ENCODE measurements around the gene AGFG1.

The AGFG1 gene

DNA sequence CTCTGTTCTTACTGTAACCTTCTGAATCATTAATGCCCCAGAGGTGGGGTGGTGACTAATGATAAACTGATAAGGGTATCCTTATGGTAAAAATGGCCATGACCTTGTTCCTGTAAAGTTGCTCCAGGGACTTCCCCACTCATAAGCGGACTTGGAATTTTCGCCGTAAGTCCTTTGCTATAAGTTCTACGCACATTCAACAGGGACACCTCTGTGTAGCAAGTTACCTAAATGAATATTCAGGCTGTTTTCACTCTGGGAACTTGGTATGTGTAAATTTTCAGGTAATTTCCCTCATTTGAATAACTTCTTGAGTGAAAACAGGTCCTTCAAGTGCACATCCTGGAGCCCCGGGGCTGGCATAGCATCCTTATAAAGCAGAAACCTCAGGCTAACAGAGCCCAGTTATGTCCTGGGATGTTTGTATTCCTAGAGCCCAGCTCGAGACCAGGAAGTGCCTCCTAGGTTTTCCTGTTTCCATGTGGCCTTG lies 9.4 kb upstream of the AGFG1 start:
- no peak for DNase-seq (ENCODE audit: low spot score)

DNA sequence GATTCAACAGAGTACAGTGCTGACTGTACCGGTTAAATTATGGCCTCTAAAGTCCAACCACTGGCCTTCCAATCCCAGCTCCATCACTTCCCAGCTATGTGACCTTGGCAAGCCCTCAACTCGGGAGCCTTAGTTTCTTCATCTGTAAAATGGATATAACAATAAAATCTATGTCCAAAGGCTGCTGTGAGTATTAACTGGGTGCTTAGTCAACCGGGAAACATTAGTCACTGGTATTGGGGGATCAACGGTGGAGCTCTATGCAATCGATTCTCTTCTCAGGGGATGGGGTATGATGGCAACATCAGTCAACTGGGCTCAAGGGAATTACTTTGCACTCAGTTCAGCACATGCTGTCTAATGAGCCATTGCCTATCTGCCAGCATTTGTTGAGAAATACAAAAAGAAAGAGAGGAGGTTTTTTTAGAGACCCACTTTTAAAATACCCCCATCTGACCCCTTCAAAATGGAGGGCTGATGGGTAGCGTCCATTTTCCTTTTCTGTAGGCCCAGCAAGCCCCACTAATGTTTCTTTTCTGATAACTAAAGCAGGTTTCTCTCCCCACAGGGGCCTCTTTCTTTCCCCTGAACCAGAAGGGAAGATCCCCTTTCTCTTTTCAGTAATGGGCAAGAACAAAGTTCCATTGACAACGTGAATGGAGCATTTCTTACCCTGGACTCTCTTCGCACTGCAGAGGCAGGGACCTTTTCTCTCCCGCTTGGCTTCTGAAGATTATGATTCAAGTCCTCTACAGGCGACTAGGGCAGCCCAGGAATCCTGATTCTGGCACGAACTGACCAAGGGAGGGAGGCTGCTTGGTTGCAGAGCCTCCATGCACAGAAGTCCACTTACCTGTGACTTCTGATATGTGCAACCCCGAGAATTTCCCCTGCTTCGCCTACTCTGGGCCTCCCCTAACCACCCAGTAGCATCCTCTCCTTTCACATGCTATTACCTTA lies 8.7 kb upstream of the AGFG1 start:
- DNase-seq (ENCODE audit: low spot score), result peak; percentile 10

DNA sequence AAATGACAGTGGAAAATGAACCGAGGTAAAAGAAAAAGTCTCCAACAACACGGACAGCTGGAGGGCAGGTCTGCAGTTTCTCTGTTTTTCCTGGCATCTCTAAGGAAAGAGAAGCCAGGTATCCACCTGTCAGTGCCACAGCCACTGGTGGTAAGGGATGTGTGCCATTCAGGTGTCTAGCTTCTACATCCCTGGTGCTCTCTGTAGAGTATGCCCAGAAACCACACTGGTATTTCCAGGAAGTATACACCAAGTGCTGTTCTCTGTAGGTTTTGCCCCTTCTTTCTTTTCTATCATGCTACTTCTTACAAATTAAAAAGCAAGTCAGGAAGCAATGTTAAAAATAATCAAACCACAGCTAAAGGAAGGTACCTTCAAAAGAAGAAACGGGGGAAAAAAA lies 7.6 kb upstream of the AGFG1 start:
- DNase-seq (ENCODE audit: low spot score), result no peak

DNA sequence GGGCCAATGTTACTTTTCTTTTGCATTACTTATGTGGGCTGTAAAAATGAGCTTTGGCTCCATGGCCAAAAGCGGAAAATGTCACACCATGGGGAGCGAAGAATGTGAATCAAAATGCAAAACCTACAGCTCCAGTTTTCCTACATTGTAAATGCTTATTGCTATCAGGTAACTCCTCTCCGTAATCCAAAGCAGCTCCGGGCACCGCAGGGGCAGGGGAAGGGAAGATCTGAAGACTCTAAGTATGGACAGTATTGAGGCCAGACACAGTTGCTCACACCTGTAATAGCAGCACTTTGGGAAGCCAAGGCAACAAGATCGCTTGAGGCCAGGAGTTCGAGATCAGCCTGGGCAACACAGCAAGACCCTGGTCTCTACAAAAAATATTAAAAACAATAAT lies 7.1 kb upstream of the AGFG1 start:
- DNase-seq (ENCODE audit: low spot score), result no peak

DNA sequence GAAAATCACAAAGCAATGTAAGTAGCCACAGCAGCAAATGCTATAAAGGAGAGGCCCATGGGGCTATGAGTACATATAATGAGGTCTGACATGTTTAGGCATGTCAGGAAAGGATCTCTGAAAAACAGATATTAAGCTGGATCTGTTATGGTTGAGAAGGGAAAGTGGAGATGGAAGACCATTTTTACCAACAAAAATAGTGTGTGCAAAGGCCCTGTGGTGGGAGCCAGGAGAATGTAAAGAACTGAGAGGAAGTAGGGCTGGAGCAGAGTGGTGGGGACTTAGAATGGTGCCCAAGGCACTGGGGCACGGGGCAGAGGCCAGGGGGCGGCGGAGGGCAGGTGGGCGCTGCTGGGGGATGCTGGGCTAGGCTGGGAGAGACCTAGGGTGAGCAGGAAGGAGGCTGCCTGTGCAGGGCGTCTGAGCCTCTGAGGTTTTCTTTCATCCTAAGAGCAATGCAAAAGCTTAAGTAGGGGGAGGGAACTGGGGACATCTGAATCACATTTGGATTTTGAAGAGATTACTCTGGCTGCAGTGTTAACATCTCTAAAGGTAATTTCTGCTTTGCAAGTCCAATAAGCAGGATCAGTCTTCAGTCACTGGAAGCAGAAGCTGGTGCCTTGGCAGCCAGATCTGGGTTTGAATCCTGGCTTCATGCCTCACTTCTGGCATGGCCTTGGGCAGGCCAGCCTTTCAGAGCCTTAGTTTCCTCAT lies 4.9 kb upstream of the AGFG1 start:
- no peak for DNase-seq (ENCODE audit: low spot score)

DNA sequence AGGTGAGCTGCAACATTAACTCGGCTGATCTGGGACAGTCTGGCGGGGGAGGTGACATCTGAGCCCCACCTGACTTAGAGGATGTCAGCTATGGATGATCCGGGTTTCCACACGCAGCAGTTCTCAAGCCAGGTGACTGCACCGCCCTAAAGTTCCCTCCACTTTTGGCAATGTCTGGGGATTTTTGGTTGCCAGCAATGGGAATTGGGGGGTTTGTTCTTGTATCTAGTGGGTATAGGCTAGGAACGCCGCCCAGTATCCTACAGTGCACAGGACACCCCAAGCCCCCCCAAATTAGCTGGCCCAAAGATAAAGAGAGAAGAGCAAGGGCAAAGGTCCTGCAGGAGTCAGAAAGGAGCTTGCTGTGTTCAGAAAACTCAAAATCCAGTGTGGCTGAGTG lies 544 bp upstream of the AGFG1 start:
- DNase-seq (ENCODE audit: low spot score), result no peak

DNA sequence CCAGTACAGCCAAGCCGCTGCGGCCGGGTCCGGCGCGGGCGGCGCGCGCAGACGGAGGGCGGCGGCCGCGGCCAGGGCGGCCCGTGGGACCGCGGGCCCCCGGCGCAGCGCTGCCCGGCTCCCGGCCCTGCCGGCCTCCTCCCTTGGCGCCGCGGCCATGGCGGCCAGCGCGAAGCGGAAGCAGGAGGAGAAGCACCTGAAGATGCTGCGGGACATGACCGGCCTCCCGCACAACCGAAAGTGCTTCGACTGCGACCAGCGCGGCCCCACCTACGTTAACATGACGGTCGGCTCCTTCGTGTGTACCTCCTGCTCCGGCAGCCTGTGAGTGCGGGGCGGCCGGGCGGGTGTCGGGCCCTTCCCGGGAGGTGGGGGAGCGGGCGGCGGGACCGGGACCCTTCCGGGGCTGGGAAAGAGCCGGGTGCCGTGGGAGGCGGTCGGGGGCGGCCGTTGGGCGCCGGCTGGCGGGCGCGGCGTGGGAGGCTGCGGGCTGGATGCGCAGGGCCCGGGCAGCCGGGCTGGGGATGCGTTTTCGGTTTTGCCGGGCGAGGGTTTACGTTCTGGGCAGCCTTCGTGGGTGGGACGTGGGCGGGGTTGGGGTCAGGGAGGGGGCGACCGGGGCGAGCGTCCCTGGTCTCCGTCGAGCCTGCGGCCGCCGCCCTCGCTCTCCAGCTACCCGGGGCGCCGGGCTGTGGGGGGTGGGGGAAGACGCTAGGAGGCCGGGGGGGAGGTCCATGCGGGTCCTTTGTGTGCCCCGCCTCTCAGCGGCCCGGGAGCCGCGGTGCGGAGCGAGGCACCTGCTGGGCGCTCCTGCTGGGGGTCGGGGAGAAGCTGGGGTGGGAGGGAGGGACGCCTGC lies 537 bp downstream of the AGFG1 start:
- DNase-seq (ENCODE audit: low spot score), result peak; percentile 9

DNA sequence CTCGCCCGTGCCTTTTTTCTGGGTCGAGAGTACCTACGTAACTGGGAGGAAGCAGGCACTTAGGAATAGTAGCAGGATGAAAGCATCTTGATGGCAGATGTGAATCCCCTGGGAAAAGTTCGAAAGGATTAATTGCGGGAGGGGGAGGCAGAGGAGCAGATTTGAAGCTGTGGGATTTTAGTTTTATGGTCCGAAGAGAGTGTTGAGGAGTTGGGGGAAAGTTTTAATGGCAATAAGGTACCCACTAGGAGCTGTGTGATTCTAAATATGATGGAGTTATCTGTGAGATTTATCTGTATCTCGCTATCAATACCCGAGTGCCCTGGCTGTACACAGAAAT lies 1.1 kb downstream of the AGFG1 start:
- no peak for DNase-seq (ENCODE audit: low spot score)

DNA sequence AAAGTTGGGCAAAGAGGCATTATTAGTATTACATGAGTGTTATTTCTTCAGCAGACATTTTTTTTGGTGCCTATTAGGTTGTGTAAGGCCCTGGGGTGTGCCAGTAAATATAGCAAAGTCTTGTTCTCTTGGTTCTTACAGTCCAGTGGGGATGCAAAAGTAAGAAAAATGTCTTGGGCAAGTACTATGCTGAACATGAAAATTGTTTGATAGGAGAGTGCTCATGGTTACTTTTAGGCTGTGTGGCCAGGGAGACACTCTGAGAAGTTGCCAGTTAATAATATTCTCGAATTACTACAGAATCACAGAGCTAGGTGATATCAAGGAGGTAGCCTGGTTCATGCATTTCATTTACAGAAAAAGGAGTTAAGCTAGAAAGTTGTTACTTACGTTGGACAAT lies 1.9 kb downstream of the AGFG1 start:
- no peak for DNase-seq (ENCODE audit: low spot score)

DNA sequence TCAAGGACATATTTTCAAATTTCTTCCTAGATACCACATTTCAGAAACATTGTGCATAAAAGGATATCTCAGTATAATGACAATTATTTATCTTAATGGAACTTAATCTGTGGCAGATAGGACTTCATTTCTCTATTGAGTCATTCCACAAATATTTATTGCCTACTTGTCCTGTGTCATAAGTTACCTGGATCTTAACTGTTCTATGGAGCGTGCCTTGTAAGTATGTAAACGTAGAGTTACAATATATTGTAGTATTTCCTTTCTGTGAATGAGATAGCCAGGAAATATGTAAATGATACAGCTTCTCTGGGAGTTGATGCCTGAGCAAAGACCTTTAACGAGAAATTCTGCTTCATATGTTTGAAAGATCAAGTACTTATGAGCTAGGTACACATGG lies 2.5 kb downstream of the AGFG1 start:
- DNase-seq (ENCODE audit: low spot score), result no peak

DNA sequence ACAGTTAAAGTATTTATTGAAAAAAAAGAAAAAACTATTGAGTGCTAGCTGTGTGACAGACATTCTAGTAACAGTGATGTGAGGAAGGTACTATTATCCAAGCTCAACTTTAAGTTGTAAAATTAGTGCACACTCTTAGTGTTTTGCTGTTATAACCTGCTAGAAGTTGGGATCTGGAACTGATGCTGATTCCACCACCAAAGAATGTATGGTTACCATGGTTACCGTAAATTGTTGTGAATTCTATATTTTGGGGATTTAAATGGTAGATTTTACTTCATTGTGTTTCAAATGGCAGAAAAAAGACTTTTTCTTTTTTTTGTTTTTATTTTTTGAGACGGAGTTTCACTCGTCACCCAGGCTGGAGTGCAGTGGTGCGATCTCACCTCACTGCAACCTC lies 5.3 kb downstream of the AGFG1 start:
- DNase-seq (ENCODE audit: low spot score), result no peak

DNA sequence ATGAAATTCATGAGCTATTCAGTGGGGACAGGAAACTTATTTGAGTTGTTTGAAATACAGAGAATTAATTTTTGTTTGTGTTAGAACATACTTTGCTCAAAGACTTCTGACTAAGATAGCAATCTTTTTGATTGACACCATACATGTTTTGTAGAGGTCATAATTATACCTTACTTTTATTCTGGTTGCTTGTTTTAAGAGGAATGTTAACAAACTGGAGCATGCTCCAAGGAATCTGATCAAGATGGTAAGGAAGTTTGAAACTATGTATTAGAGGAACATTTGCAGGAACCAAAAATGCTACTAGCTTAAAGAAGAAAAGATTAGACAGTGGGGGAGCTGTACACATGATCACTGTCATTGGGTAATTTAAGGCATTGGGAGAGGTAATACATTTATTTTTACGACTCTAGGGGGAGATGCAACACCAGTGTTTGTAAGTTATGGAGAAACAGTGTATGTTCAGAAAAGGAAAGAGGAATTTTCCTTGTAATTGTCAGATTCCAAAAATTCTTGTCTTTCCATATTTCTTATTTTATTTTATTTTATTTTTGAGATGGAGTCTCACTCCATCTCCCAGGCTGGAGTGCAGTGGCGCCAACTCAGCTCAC lies 8.0 kb downstream of the AGFG1 start:
- DNase-seq (ENCODE audit: low spot score), result no peak

DNA sequence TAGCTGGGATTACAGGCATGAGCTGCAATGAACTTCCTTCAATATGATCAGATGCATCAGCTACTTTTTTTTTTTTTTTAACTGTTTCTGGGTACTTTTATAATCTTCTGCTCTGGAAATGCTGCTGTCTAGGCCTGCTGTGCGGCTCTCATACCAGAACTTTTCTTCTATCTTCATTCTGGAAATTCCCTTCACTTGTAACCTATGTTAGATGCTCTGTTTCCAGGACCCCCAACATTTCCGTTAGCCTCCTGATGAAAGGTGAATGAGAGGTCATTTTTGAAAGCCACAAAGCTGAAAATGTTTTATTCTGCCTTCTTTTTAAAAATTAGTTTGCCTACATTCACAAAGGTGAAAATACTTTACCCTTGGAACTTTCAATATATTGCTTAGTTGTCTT lies 8.6 kb downstream of the AGFG1 start:
- DNase-seq (ENCODE audit: low spot score), result no peak

DNA sequence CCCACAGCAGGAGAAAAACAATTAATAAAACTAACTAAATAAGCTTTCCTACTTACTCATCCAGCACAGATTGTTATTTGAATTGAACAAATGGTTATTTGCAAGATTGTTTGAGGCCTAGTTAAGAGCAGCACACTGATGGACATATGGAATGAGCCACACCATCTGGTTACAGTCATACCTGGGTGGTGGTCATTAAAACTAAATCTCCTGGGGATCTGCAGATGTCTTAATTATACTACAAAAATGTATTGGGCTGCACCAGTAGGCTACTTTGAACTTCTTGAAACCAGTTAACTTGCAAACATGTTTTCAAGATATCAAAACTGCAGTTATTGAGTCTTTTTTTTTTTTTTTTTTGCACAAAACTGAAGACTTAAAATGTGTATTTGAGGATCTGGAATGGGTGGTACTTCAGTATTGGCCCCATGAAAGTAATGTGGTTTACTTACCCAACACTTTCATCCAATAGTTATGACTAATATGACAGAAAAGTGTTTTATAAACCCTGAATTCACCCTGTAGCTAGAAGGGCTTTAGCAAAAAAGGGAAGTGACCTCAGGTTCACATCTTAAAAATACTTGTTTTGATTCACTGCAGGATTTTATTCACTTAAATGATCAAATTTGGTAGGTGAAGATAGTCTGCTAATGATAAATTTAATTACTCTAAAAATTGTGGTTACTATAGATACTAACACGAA lies 10.8 kb downstream of the AGFG1 start:
- no peak for DNase-seq (ENCODE audit: low spot score)

DNA sequence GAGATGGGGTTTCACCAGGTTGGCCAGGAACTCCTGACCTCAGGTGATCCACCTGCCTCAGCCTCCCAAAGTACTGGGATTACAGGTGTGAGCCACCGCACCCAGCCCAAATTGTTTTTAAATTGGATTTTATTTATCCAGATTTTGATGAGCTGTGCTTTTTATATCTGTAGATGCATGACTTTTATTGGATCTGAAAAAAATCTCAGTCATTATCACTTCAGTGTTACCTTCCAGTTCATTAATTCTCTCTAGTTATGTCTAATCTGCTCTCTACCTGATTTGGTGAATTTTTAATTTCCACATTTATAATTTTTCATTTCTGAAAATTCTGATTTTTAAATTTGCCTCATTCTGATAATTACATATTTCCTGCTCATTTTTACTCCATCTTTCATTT lies 13.5 kb downstream of the AGFG1 start:
- no peak for DNase-seq (ENCODE audit: low spot score)

DNA sequence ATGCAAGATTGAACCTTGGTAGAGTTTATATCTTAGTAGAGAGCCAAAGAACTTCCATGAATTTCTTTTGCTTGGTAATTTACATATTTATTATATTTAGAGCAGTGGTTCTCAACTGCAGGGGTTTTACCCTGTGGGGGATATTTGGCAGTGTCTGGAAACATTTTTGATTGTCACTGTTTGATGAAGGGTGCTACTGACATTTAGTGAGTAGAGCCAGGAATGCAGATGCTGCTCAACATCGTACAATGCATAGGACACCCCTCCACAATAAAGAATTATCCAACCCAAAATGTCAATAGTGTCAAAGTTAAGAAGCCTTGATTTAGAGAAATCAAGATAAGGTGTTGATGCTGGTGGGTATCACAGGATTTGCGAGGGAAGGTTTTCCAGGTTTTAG lies 14.7 kb downstream of the AGFG1 start:
- no peak for DNase-seq (ENCODE audit: low spot score)

DNA sequence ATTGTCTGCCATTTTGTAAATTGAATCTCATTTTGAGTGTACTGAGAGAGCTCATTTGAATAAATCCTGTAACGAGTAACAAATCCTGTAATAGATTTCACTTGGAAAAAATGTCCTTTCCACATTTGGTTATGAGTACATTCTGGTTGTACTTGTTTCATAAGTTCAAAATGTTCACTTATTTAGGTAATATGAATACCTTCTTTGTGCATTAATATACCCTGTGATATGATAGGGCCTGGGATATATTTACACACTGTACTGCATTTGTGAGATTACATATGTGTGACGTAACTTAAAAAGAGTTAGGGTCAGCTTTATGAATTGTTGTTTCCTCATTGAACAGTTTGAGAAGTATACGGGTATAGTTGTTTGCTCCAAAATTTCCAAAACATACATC lies 16.1 kb downstream of the AGFG1 start:
- no peak for DNase-seq (ENCODE audit: low spot score)

DNA sequence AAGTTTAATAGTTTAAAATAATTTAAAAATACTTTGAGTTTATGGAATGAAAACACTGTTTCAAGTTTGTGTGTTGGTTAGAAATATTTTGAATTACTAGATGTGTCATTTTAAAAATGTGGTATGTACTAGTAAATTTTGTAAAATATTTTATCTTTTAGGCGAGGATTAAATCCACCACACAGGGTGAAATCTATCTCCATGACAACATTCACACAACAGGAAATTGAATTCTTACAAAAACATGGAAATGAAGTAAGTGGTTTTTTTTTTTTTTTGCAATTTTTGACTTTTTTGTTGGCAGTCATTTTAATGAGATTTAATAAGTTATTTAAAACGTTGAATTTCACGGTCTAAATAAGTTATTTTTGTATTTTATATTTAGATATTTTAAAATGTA lies 19.4 kb downstream of the AGFG1 start:
- no peak for DNase-seq (ENCODE audit: low spot score)

DNA sequence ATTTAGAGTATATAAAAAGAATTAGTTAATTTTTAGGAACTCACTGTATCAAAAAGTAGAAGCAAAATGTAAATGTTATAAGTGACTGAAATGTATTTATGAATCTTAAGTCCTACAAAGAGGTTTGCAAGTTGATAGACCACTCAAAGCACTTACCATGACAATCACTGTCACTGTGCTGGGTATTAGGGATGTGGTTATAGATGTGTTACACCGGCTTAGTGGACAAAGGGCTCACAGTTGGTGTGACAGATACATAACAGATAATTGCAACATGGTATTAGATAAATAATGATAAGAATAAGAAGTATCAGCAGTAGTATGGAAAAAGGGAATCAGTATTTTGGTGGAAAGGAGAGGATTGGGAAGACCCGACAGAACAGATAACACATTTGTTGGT lies 21.6 kb downstream of the AGFG1 start:
- DNase-seq (ENCODE audit: low spot score), result no peak

DNA sequence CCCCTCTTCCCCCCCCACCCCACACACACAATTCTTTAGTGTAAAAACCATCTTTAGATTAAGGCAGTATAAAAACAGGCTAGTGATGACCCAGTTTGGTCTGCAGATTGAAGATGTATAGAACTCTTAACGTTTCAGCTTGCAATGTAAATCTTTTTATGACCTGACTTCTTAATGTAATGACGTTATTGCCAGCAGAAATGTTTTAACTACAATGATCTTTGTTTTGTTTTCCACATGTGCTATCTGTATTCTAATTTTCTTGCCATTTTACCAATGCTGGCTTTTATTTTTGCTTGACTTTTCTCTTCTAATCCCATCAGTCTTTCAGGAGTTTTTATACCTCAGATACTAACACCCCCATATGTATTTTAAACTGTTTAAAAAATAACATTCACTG lies 25.2 kb downstream of the AGFG1 start:
- DNase-seq (ENCODE audit: low spot score), result no peak

DNA sequence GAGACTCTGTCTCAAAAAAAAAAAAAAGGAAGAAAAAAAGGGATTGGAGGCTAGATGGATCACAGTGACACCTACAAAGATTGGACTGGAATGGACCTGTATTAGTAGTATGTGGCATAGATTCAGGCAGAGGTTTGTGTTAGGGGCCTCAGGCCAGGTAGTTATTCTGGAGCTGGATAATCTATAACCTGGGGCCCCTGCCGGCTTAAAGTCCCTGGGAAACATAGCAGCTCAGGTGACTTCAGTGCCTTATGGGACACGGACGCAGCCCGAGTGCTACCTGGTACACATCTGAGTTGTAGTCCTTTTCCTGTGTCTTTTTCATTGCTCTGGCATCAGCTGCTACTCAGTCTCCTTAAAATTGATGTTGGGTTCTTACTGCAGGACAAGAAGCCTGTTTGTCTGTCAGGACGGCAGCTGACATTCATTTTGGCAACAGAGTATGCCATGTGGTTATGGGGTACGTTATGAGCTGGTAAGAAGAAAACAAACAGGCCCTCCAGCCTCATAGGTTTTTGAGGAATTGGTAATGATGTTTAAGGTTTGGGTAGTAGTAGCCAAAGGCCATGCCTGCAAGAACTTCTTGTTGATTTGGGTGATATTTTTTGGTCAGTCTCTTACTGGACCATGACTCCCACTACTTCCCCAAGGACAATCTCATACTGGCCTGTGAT lies 27.8 kb downstream of the AGFG1 start:
- DNase-seq (ENCODE audit: low spot score), result no peak

Data from putamen (tissue), 1 donor.